Epidermal melanocyte (primary cell): ENCODE measurements around the gene TDRD1.
"Not testable (repeated sequence)": the region's sequence is repeated elsewhere in the genome, so short reads cannot be mapped to it uniquely, and the experiment has no call there.

Source experiments
- DNase-seq: peaks from one replicate; pipeline ENCODE4 v3.0.0; 2011; ENCODE audit warnings: low spot score; ENCODE audit not compliant: insufficient read length

TDRD1 gene

GRCh38 chr10:114179148-114179547 lies at the start of gene TDRD1:
Gene TDRD1 (plus strand): TSS chr10:114179353. CDS start chr10:114187832, 8,479 bp downstream.
- DNase-seq: no peak

GRCh38 chr10:114131094-114131493 lies 48.1 kb upstream of the TDRD1 start:
- DNase-seq: no peak

- no peak for DNase-seq
Measured at GRCh38 chr10:114135476-114135875, 43.7 kb upstream of the TDRD1 start.

GRCh38 chr10:114138581-114138980 lies 40.6 kb upstream of the TDRD1 start:
- DNase-seq: no peak

GRCh38 chr10:114140036-114140435 lies 39.1 kb upstream of the TDRD1 start:
- DNase-seq: no peak

- DNase-seq: not testable (repeated sequence)
Measured at GRCh38 chr10:114140827-114141226, 38.3 kb upstream of the TDRD1 start.

GRCh38 chr10:114142018-114142417 lies 37.1 kb upstream of the TDRD1 start:
- no peak for DNase-seq

GRCh38 chr10:114143160-114143559 lies 36.0 kb upstream of the TDRD1 start:
- no peak for DNase-seq

- DNase-seq: not testable (repeated sequence)
Measured at GRCh38 chr10:114149476-114149875, 29.7 kb upstream of the TDRD1 start.

- DNase-seq: no peak
Measured at GRCh38 chr10:114151486-114151885, 27.7 kb upstream of the TDRD1 start.

GRCh38 chr10:114151892-114152291 lies 27.3 kb upstream of the TDRD1 start:
- no peak for DNase-seq

- DNase-seq: no peak
Measured at GRCh38 chr10:114157912-114158311, 21.2 kb upstream of the TDRD1 start.

GRCh38 chr10:114163062-114163461 lies 16.1 kb upstream of the TDRD1 start:
- DNase-seq: no peak

- no peak for DNase-seq
Measured at GRCh38 chr10:114166043-114166442, 13.1 kb upstream of the TDRD1 start.

- no peak for DNase-seq
Measured at GRCh38 chr10:114166494-114166893, 12.7 kb upstream of the TDRD1 start.

GRCh38 chr10:114167985-114168384 lies 11.2 kb upstream of the TDRD1 start:
- DNase-seq: no peak

GRCh38 chr10:114168450-114169009 lies 10.6 kb upstream of the TDRD1 start:
- no peak for DNase-seq

- DNase-seq: no peak
Measured at GRCh38 chr10:114172216-114172615, 6.9 kb upstream of the TDRD1 start.

- no peak for DNase-seq
Measured at GRCh38 chr10:114172776-114173602, 6.2 kb upstream of the TDRD1 start.

GRCh38 chr10:114173603-114173920 lies 5.6 kb upstream of the TDRD1 start:
- no peak for DNase-seq

GRCh38 chr10:114173921-114174694 lies 5.0 kb upstream of the TDRD1 start, which contains the start of gene CCDC186:
Gene CCDC186 (minus strand): TSS chr10:114174203. CDS start chr10:114163268, 10,935 bp downstream.
- DNase-seq: peak; percentile 79

GRCh38 chr10:114174695-114175188 lies 4.4 kb upstream of the TDRD1 start:
- no peak for DNase-seq
